H1 (cell line): ENCODE measurements around the gene TRMT2B.

Experiments used
- BRCA1 ChIP-seq: IDR thresholded peaks from 2 replicates; pipeline ENCODE4 v1.6.1; 2012; ENCODE audit warnings: low read depth, low read length, improper control_type of control experiment
- CEBPB ChIP-seq: IDR thresholded peaks from 2 replicates; pipeline ENCODE4 v1.6.1; 2012; ENCODE audit warnings: low read depth, low read length
- CREB1 ChIP-seq: IDR thresholded peaks from 2 replicates; pipeline ENCODE4 v1.6.1; 2012; ENCODE audit warnings: inconsistent platforms
- CTCF ChIP-seq, 3 experiments: IDR thresholded peaks; 1 replicate in 2 of 3; 2 replicates in 1 of 3; pipeline versions ENCODE4 v1.5.1 to v1.6.1; 2011; ENCODE audit warnings: low read length in 3 of 3, mild to moderate bottlenecking in 3 of 3, inconsistent platforms in 2 of 3, low read depth in 1 of 3, moderate library complexity in 1 of 3; ENCODE audit not compliant: insufficient read depth in 1 of 3; ENCODE audit errors: control extremely low read depth in 1 of 3
- EGR1 ChIP-seq: IDR thresholded peaks from 2 replicates; pipeline ENCODE4 v1.6.1; 2011; ENCODE audit warnings: low read depth, low read length, borderline replicate concordance
- EP300 ChIP-seq, 2 experiments: IDR thresholded peaks; 1 replicate in 1 of 2; 2 replicates in 1 of 2; pipeline ENCODE4 v1.6.1; 2011 to 2012; ENCODE audit warnings: low read depth in 2 of 2, low read length in 2 of 2, mild to moderate bottlenecking in 2 of 2, borderline replicate concordance in 1 of 2, inconsistent platforms in 1 of 2, moderate library complexity in 1 of 2
- EZH2 ChIP-seq: fragments of 200-600 bp; sonication (generic); IDR thresholded peaks from 2 replicates; pipeline ENCODE4 v1.7.1; 2012; ENCODE audit warnings: low read depth, mild to moderate bottlenecking, moderate library complexity, low read length, inconsistent platforms; ENCODE audit not compliant: severe bottlenecking
- GABPA ChIP-seq: IDR thresholded peaks from 2 replicates; pipeline ENCODE4 v1.6.1; 2011; ENCODE audit warnings: mild to moderate bottlenecking, low read length, moderate library complexity, borderline replicate concordance; ENCODE audit not compliant: insufficient read depth
- HDAC2 ChIP-seq, 2 experiments: fragments of 300-600 bp in 1 of 2; sonication (generic) in 1 of 2; IDR thresholded peaks; 2 replicates each; pipeline ENCODE4 v1.6.1; 2011 to 2012; ENCODE audit warnings: low read depth in 2 of 2, low read length in 2 of 2, mild to moderate bottlenecking in 2 of 2, moderate library complexity in 2 of 2, borderline replicate concordance in 1 of 2, inconsistent platforms in 1 of 2
- HDAC6 ChIP-seq: IDR thresholded peaks from one replicate; pipeline ENCODE4 v1.7.1; 2012; ENCODE audit warnings: low read depth, mild to moderate bottlenecking, inconsistent platforms, low read length, moderate library complexity
- POLR2A ChIP-seq, 2 experiments: IDR thresholded peaks; 1 replicate in 1 of 2; 2 replicates in 1 of 2; pipeline ENCODE4 v1.6.1; 2011; ENCODE audit warnings: low read depth in 2 of 2, low read length in 2 of 2, mild to moderate bottlenecking in 2 of 2; ENCODE audit errors: control extremely low read depth in 1 of 2
- RAD21 ChIP-seq, 2 experiments: IDR thresholded peaks in 1 of 2; conservative IDR thresholded peaks in 1 of 2; 2 replicates each; pipeline ENCODE4 v1.6.1; 2011; ENCODE audit warnings: low read depth in 2 of 2, low read length in 2 of 2, improper control_type of control experiment in 1 of 2, inconsistent platforms in 1 of 2, mild to moderate bottlenecking in 1 of 2, moderate library complexity in 1 of 2
- SRF ChIP-seq: IDR thresholded peaks from 2 replicates; pipeline ENCODE4 v1.6.1; 2011; ENCODE audit warnings: mild to moderate bottlenecking, low read depth, low read length, moderate library complexity
- YY1 ChIP-seq: IDR thresholded peaks from 2 replicates; pipeline ENCODE4 v1.6.1; 2011; ENCODE audit warnings: low read depth, mild to moderate bottlenecking, low read length

GRCh38 chrX:100995469-100995868 is 56.4 kb downstream of the TRMT2B start:
- TF ChIP-seq CREB1 (no peak), EZH2 (no peak), CTCF (IDR thresholded peaks at IDR 0.05; ENCODE audit: control extremely low read depth in 1 of 3, insufficient read depth in 1 of 3, low read depth in 1 of 3, low read length in 3 of 3) (no peak), EP300 (IDR thresholded peaks at IDR 0.05; ENCODE audit: borderline replicate concordance in 1 of 2, low read depth in 2 of 2, low read length in 2 of 2) (no peak), GABPA (no peak), YY1 (no peak), RAD21 (IDR thresholded peaks at IDR 0.05 in 1 of 2, conservative IDR thresholded peaks at IDR 0.05 in 1 of 2; ENCODE audit: low read depth in 2 of 2, low read length in 2 of 2) (no peak), SRF (no peak), EGR1 (no peak), HDAC2 (IDR thresholded peaks at IDR 0.05; ENCODE audit: borderline replicate concordance in 1 of 2, low read depth in 2 of 2, low read length in 2 of 2) (no peak), POLR2A (IDR thresholded peaks at IDR 0.05; ENCODE audit: control extremely low read depth in 1 of 2, low read depth in 2 of 2, low read length in 2 of 2) (no peak), CEBPB (no peak), BRCA1 (no peak), HDAC6 (no peak)
